ENCODE measurements around the gene DNASE2B.

DNASE2B gene

GRCh38 chr1:84407958-84408422 is 9.7 kb downstream of the DNASE2B start:
- no peak for TF ChIP-seq CTCF (IDR thresholded peaks at IDR 0.05)

GRCh38 chr1:84409888-84410287 is 11.6 kb downstream of the DNASE2B start:
- TF ChIP-seq CTCF (IDR thresholded peaks at IDR 0.05), result no peak

GRCh38 chr1:84410328-84411095 is 12.2 kb downstream of the DNASE2B start:
- TF ChIP-seq CTCF (IDR thresholded peaks at IDR 0.05), result no peak

- no peak for TF ChIP-seq CTCF (IDR thresholded peaks at IDR 0.05)
Observed at GRCh38 chr1:84412316-84412942, 14.1 kb downstream of the DNASE2B start.

GRCh38 chr1:84415396-84415795 is 17.1 kb downstream of the DNASE2B start:
- TF ChIP-seq CTCF (IDR thresholded peaks at IDR 0.05), result no peak

- TF ChIP-seq CTCF (IDR thresholded peaks at IDR 0.05), result no peak
Observed at GRCh38 chr1:84422909-84423308, 24.6 kb downstream of the DNASE2B start.

- TF ChIP-seq CTCF (IDR thresholded peaks at IDR 0.05), result no peak
Observed at GRCh38 chr1:84424513-84425149, 26.3 kb downstream of the DNASE2B start.

Data from LNCAP (cell line).